ENCODE results near the gene TTC16.

The TTC16 gene

DNA sequence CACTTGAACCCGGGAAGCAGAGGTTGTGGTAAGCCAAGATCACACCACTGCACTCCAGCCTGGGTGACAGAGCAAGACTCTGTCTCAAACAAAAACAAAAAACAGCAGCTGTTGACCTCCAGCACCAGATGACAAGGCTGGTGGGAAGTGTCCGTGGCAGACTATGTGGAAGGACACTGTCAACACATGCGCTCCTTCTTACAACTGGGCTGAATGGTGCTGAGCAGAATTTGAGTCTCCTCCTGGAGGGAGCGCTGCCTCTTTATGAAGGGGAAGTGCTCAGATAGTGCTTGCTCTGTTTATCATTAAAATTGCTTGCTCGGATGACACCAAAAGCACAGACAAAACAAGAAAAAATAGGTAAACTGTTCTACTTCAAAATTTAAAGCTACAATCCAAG, 18.3 kb upstream of the TTC16 start:
- no peak for DNase-seq

DNA sequence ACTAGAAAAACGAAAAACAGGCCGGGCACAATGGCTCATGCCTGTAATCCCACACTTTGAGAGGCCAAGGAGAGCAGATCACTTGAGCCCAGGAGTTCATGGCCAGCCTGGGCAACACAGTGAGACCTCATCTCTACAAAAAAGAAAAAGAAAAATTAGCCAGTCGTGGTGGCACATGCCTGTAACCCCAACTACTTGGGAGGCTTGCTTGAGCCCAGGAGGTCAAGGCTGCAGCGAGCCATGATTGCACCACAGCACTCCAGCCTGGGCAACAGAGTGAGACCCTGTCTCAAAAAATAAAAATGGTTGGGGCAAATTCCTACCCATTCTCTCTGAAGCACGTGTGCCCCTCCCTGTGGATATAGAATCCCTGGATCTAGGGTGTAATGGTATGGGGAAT, 17.5 kb upstream of the TTC16 start:
- no peak for DNase-seq

GRCh38 chr9:127698985-127699670, 16.8 kb upstream of the TTC16 start:
- peak; percentile 96 for DNase-seq

DNA sequence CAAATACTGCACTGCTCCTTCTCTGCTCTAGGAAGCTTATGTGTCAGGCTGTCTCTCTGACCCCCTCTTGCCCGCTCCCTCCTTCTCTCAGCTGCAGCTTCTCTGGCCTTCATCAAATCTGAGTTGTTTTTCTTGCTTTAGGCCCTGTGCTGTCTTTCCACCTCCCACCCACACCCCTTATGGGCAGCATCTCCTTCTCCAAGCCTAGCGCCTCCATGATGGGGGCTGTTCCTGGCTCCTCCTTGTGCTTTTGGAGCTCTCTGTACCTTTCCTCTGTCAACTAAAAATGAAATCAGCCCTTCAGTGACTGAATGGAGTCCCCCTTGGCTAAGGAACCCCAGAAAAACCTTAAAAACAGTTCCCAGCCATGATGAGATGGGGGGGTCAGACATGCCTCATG, 15.7 kb upstream of the TTC16 start:
- DNase-seq, result no peak

DNA sequence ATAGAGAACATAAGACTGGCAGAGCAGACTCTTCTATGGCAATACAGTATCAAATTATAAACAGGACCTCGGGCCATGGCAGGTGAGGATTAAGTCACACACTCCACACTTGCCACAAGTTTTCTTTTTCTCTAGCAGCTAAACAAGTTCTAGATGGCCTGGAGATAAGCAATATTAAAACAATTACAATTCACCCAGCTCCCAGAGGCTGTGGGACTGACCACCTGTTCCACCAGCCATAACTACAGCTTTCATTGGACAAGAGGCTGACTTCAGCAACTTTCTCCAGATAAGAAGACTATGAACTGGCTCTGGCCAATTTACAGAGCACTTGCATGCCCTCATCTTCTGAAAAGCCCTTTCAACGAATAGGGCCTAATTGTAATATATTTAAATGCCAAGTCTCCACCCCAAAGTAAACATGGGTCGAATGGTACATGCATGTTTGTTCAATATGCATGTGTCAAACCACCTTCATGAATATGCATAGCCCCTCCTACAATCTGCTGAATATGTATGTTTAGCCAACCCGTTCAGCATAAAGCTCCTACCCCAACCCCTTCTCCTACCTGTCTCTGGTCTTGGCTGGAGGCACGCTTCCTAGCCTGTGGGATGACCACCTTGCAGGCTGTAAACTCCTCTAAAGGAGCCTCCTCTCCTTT, 15.2 kb upstream of the TTC16 start:
- DNase-seq, result no peak

DNA sequence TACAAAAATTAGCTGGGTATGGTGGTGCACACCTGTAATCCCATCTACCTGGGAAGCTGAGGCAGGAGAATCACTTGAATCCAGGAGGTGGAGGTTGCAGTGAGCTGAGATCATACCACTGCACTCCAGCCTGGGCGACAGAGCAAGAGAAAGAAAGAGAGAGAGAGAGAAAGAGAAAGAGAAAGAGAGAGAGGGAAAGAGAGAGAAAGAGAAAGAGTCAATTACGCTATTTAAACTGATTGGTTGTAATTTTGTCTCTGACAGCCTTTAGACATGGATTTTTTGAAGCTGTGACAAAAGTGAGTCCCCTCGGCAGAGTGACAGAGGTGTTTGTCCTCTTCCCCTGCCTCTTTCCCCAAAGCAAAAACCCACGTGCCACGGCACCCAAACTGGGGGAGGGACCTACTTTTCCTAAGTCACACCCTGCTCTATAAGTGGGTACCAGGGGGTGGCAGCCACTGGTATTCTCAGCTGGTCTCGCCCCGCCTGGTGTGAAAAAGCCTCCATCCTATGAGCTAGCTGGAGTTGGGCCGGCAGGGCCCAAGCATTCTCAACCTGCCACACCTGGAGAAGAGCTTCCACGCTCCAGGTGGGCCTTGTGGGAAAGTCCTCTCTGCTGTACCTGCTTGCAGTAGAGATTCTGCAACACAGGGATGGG, 12.5 kb upstream of the TTC16 start:
- DNase-seq, result no peak

GRCh38 chr9:127705577-127706379, 10.1 kb upstream of the TTC16 start:
- no peak for DNase-seq

- DNase-seq, result no peak
Observed at GRCh38 chr9:127706836-127707241, 9.0 kb upstream of the TTC16 start, which contains the start of gene CFAP157. TSS of gene CFAP157 (plus strand) at chr9:127706988. CDS start at chr9:127707032, 44 bp downstream.

- no peak for DNase-seq
Observed at GRCh38 chr9:127707766-127708165, 8.1 kb upstream of the TTC16 start.

DNA sequence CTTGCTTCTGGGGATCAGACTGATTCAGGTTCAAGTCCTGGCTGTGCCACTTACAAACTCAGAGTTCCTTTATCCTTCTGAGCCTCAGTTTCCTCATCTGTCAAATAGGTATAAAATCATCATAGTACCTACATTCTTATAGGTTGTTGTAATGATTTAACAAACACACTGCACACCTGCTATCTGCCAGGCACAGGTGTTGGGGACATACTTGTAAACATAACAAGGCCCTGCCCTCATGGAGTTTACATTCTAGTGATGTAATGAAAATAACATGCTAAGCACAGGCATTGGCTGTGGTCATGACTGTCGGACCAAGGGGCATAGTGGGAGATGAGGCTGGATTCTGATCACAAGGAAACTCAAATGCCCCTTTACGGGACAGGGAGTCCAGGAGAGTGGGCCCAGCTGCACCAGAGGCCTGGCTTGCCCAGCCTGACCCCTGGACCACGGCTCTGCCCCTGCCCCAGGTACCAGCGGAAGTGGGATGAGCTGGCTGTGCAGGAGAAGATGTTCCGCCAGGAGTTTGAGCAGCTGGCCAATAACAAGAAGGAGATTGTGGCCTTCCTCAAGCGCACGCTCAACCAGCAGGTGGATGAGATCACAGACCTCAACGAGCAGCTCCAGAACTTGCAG, 6.8 kb upstream of the TTC16 start:
- DNase-seq, result no peak

DNA sequence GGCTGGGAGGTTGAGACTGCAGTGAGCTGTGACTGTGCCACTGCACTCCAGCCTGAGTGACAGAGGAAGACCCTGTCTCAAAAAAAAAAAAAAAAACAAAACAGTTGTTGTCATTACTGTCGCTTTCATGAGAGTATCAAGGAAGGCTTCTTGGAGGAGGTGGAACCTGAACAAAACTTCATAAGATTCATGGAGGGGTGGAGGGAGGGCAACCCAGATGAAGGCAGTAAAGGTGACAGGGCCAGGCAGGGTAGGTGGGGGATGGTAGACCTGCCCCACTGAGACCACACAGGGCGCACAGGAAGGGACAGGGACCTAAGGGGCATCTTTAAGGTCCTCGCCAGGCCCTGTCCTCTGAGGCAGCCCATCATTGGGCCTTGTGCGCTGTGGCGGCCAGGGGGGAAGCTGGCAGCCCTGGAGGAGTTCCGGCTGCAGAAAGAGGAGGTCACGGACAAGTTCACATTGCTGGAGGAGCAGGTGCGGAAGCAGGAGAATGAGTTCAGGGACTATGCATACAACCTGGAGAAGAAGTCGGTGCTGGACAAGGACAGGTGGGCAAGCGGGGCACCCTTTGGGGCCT, 5.6 kb upstream of the TTC16 start:
- DNase-seq, result no peak

- DNase-seq, result no peak
Observed at GRCh38 chr9:127711226-127711701, 4.6 kb upstream of the TTC16 start.

DNA sequence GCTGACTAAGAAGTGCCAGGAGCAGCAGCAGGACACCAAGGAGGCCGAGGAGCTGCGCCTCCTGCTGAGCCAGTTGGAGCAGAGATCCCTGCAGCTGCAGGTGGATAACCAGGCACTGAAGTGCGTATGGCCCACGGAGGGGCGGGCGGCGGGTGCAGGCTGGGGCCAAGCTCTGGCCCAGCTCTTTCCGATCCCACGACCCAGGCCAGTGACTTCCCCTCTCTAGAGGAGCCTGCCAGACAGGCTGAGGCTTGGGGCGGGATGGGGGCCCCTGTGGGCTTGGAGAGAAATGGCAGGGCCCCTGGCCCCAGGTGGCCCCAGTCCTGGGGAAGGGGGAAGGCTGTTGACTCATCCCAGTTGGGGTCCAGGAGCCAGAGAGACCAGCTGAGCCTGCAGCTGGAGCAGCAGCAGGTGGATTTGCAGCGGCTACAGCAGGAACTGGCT, 4.0 kb upstream of the TTC16 start:
- DNase-seq, result no peak

GRCh38 chr9:127712371-127712770, 3.5 kb upstream of the TTC16 start:
- no peak for DNase-seq

- no peak for DNase-seq
Observed at GRCh38 chr9:127712867-127713266, 3.0 kb upstream of the TTC16 start.

GRCh38 chr9:127714020-127714750, 1.7 kb upstream of the TTC16 start:
- no peak for DNase-seq

DNA sequence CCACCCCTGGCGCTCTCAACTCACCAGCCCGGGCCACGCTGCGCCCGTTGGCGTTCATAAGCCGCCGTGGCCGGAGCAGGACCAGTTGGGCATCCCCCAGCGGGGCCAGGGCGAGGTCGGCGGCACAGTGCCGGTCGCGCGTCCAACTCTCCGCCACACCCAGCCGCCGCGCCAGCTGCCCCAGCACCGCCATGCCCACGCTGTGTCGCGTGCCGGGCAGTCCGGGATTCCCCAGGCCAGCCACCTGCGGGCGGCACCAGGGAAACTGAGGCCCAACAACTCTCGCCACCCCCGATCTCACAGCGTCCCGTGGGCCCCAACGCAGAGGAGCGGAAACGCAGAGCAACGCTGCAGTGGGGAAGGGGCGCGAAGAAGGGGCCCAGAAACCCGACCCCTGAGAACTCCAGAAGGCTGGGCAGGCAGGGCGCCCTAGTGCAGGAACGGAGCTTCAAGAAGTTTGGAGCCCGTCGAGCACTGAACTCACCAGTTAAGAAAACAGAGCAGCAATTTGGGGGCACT, 869 bp upstream of the TTC16 start:
- no peak for DNase-seq

- no peak for DNase-seq
Observed at GRCh38 chr9:127716412-127716811, 533 bp downstream of the TTC16 start.

DNA sequence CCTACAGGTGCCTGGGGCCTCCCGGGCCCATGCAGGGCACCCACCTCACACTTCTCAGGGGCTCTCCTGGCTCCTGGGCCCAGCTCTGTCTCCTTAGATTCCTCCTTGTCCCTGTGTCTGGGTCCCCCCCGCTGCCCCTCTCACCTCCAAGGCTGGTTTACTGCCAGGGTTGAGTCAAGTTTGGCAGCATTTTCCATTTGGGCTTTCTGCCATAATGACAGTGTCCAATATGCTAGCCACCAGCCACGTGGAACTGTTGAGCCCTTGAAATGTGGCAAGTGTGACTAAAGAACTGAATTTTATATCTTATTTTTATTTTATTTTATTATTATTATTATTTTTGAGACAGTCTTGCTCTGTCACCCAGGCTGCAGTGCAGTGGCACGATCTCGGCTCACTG, 1.9 kb downstream of the TTC16 start:
- DNase-seq, result no peak

GRCh38 chr9:127720031-127720864, 4.4 kb downstream of the TTC16 start:
- DNase-seq, result no peak

Measured in fibroblast of skin of scalp (primary cell).